ENCODE measurements around the gene HOXD13.

- TF ChIP-seq, protein P1, sequence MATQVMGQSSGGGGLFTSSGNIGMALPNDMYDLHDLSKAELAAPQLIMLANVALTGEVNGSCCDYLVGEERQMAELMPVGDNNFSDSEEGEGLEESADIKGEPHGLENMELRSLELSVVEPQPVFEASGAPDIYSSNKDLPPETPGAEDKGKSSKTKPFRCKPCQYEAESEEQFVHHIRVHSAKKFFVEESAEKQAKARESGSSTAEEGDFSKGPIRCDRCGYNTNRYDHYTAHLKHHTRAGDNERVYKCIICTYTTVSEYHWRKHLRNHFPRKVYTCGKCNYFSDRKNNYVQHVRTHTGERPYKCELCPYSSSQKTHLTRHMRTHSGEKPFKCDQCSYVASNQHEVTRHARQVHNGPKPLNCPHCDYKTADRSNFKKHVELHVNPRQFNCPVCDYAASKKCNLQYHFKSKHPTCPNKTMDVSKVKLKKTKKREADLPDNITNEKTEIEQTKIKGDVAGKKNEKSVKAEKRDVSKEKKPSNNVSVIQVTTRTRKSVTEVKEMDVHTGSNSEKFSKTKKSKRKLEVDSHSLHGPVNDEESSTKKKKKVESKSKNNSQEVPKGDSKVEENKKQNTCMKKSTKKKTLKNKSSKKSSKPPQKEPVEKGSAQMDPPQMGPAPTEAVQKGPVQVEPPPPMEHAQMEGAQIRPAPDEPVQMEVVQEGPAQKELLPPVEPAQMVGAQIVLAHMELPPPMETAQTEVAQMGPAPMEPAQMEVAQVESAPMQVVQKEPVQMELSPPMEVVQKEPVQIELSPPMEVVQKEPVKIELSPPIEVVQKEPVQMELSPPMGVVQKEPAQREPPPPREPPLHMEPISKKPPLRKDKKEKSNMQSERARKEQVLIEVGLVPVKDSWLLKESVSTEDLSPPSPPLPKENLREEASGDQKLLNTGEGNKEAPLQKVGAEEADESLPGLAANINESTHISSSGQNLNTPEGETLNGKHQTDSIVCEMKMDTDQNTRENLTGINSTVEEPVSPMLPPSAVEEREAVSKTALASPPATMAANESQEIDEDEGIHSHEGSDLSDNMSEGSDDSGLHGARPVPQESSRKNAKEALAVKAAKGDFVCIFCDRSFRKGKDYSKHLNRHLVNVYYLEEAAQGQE (tag by site-specific recombination; IDR thresholded peaks at IDR 0.05): no peak
- TF ChIP-seq YY1 (tag by site-specific recombination; IDR thresholded peaks at IDR 0.05) (no peak), KLF17 (tag by site-specific recombination; IDR thresholded peaks at IDR 0.05) (no peak)
These were observed 1.7 kb upstream of the HOXD13 start for GRCh38 chr2:176090862-176091261.
